ENCODE measurements around the gene MAP4K2. TPM values are rescaled to one million over a fixed set of nuclear protein-coding genes. Genes with fewer than 3 reads are reported as not detected.

Gene MAP4K2
- total RNA-seq, 4 donors from 2014 or later, result 4.3 to 14.8 (median 6.2) TPM

GRCh38 chr11:64762674-64763525 is 40.1 kb downstream of the MAP4K2 start:
- H3K36me3 ChIP-seq, result peaks cover 8 to 41% of the 10 kb centered on the region in 2 donors
- peak; percentile 24 to 57 for ATAC-seq
- in situ Hi-C loops (cut with MboI; ENCODE audit: low sequenced_read_pairs in 4 of 4), result no loop called here
- H3K4me1 ChIP-seq, result peaks cover 79 to 85% of the 10 kb centered on the region in 2 donors
- peak overlapping the region; percentile 91 to 99 (median 94) for H3K27ac ChIP-seq
- TF ChIP-seq POLR2A (IDR thresholded peaks at IDR 0.05), result peak in 1 of 2 donors; percentile 24
- TF ChIP-seq CTCF (IDR thresholded peaks at IDR 0.05 in 4 of 5, conservative IDR thresholded peaks at IDR 0.05 in 1 of 5), result no peak
- H3K4me3 ChIP-seq, result peak overlapping the region in 1 of 4 donors; percentile 24
- H3K27me3 ChIP-seq, result no peaks in the 10 kb centered on the region
- intact Hi-C loops (cut with DNase I; ENCODE audit: low total_unique reads), result loop anchor here (1.0 to 2.0 kb wide), 2 partner anchors 14 to 20 kb away; no protein-coding TSS in a partner anchor
- DNase-seq, result peak in 1 of 2 donors; percentile 97
- H3K9me3 ChIP-seq, result no peaks in the 10 kb centered on the region

GRCh38 chr11:64762277-64762673 is 40.7 kb downstream of the MAP4K2 start:
- TF ChIP-seq CTCF (IDR thresholded peaks at IDR 0.05 in 4 of 5, conservative IDR thresholded peaks at IDR 0.05 in 1 of 5), result no peak
- no peak for TF ChIP-seq POLR2A (IDR thresholded peaks at IDR 0.05)
- ATAC-seq (no peak), DNase-seq (peak in 1 of 2 donors; percentile 59)
- Histone ChIP-seq H3K4me3 (peak overlapping the region in 1 of 4 donors; percentile 24), H3K9me3 (no peaks in the 10 kb centered on the region), H3K36me3 (peaks cover 5 to 35% of the 10 kb centered on the region in 2 donors), H3K4me1 (peaks cover 76 to 85% of the 10 kb centered on the region in 2 donors), H3K27me3 (no peaks in the 10 kb centered on the region), H3K27ac (peak overlapping the region; percentile 91 to 99 (median 94))
- in situ Hi-C loops (cut with MboI; ENCODE audit: low sequenced_read_pairs in 4 of 4) (no loop called here), intact Hi-C loops (cut with DNase I; ENCODE audit: low total_unique reads) (loop anchor here (2.0 kb wide), 1 partner anchor 15 kb away; no protein-coding TSS in a partner anchor)

GRCh38 chr11:64760759-64761420 is 42.1 kb downstream of the MAP4K2 start:
- DNase-seq, result peak in 1 of 2 donors; percentile 73
- Histone ChIP-seq H3K4me3 (peak overlapping the region in 2 of 4 donors; percentile 11 to 65), H3K27me3 (no peaks in the 10 kb centered on the region), H3K4me1 (peaks cover 86 to 96% of the 10 kb centered on the region in 2 donors), H3K27ac (peak overlapping the region; percentile 91 to 99 (median 94)), H3K36me3 (peaks cover 0 to 21% of the 10 kb centered on the region in 2 donors), H3K9me3 (no peaks in the 10 kb centered on the region)
- intact Hi-C loops (cut with DNase I; ENCODE audit: low total_unique reads) (no loop called here), in situ Hi-C loops (cut with MboI; ENCODE audit: low sequenced_read_pairs in 4 of 4) (no loop called here)
- TF ChIP-seq POLR2A (IDR thresholded peaks at IDR 0.05) (no peak), CTCF (IDR thresholded peaks at IDR 0.05 in 4 of 5, conservative IDR thresholded peaks at IDR 0.05 in 1 of 5) (no peak)
- peak; percentile 9 to 22 for ATAC-seq

GRCh38 chr11:64759722-64760719 is 43.0 kb downstream of the MAP4K2 start, which contains the start of gene PYGM:
Gene PYGM, minus strand, starts transcription at chr11:64759974. Its CDS starts 76 bp downstream, at chr11:64759898.
- no peaks in the 10 kb centered on the region for H3K27me3 ChIP-seq
- peak within 1 kb of the TSS; percentile 91 to 99 (median 94) for H3K27ac ChIP-seq
- peak within 1 kb of the TSS; percentile 42 to 72 (median 62) for H3K4me3 ChIP-seq
- TF ChIP-seq CTCF (IDR thresholded peaks at IDR 0.05 in 4 of 5, conservative IDR thresholded peaks at IDR 0.05 in 1 of 5) (no peak), POLR2A (IDR thresholded peaks at IDR 0.05) (peak; percentile 62 to 92)
- H3K4me1 ChIP-seq, result peaks cover 87 to 99% of the 10 kb centered on the region in 2 donors
- peaks cover 0 to 18% of the 10 kb centered on the region in 2 donors for H3K36me3 ChIP-seq
- ATAC-seq (peak; percentile 54 to 78), DNase-seq (peak; percentile 83 to 98)
- intact Hi-C loops (cut with DNase I; ENCODE audit: low total_unique reads) (no loop called here), in situ Hi-C loops (cut with MboI; ENCODE audit: low sequenced_read_pairs in 4 of 4) (no loop called here)
- H3K9me3 ChIP-seq, result no peaks in the 10 kb centered on the region
